ENCODE results near the gene ENTPD2.

ENTPD2 gene

DNA sequence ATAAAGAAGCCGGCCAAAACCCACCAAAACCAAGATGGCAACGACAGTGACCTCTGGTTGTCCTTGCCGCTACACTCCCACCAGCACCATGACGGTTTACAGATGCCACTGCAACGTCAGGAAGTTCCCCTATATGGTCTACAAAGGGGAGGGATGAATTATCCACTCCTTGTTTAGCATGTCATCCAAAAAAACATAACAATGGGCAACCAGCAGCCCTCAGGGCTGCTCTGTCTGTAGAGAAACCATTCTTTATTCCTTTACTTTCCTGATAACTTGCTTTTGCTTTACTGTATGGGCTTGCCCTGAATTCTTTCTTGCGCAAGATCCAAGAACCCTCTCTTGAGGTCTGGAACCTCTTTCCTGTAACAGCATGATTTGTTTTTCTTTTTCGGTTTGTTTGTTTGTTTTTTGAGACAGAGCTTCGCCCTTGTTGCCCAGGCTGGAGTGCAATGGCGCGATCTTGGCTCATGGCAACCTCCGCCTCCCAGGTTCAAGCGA, 21.5 kb upstream of the ENTPD2 start:
- H3K27me3 ChIP-seq (ENCODE audit: insufficient read depth, low read length), result peaks cover 59% of the 10 kb centered on the region
- no peak overlapping the region for H3K4me3 ChIP-seq (ENCODE audit: low read length)
- no peak overlapping the region for H2AFZ ChIP-seq (ENCODE audit: low read depth, low read length)
- H3K4me1 ChIP-seq (ENCODE audit: insufficient read depth, low read length), result peaks cover 17% of the 10 kb centered on the region
- no peaks in the 10 kb centered on the region for H3K9me3 ChIP-seq (ENCODE audit: low read length)
- H3K36me3 ChIP-seq (ENCODE audit: insufficient read depth, low read length), result no peaks in the 10 kb centered on the region

DNA sequence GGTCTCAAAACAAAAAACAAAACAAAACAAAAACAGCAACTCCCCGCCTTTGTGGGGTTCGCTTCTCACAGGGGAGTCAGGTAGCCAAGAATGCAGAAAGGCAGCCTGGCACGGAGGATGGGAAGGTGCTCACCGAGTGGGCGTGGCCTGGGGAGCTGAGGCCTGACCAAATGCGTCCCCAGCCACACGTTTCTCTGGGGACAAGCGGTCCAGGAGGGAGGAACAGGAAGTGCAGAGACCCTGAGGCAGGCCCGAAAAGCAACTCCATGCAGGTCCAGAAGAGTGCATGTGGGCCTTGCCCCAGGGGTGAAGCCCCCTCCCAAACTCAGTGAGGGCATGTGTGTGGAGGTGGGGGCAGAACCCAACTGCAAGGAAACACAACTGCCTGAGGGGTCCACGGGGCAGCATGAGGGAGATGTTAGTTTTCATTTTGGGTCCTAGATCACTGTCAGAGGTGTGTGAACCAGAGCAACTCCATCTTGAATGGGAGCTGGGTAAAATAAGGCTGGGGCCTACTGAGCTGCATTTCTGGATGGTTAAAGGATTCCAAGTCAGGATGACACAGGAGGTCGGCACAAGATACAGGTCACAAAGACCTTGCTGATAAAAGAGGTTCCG, 20.9 kb upstream of the ENTPD2 start:
- H3K4me3 ChIP-seq (ENCODE audit: low read length), result no peak overlapping the region
- peaks cover 53% of the 10 kb centered on the region for H3K27me3 ChIP-seq (ENCODE audit: insufficient read depth, low read length)
- no peak overlapping the region for H2AFZ ChIP-seq (ENCODE audit: low read depth, low read length)
- peaks cover 17% of the 10 kb centered on the region for H3K4me1 ChIP-seq (ENCODE audit: insufficient read depth, low read length)
- H3K36me3 ChIP-seq (ENCODE audit: insufficient read depth, low read length), result no peaks in the 10 kb centered on the region
- H3K9me3 ChIP-seq (ENCODE audit: low read length), result no peaks in the 10 kb centered on the region

DNA sequence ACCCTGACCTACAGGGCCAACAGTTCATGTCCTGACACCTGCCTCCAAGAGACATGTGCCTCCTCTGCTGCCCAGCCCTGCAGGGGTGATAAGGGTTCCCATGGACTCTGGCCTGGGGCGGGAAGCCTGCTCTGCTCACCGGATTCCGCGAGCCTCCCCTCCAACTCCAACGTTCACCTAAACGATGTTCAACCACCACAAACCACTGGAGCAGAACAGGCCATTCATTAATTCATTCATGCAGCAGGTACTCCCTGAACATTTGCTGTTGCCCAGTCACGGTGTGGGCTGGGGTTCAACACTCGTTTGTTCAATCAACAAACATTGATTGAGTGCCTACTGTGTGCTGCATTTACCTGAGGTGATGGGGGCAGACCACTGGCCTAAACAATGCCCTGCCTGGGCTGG, 20.1 kb upstream of the ENTPD2 start:
- H3K9me3 ChIP-seq (ENCODE audit: low read length), result no peaks in the 10 kb centered on the region
- H3K36me3 ChIP-seq (ENCODE audit: insufficient read depth, low read length), result no peaks in the 10 kb centered on the region
- no peak overlapping the region for H2AFZ ChIP-seq (ENCODE audit: low read depth, low read length)
- peaks cover 23% of the 10 kb centered on the region for H3K4me1 ChIP-seq (ENCODE audit: insufficient read depth, low read length)
- no peak overlapping the region for H3K4me3 ChIP-seq (ENCODE audit: low read length)
- H3K27me3 ChIP-seq (ENCODE audit: insufficient read depth, low read length), result peaks cover 46% of the 10 kb centered on the region

DNA sequence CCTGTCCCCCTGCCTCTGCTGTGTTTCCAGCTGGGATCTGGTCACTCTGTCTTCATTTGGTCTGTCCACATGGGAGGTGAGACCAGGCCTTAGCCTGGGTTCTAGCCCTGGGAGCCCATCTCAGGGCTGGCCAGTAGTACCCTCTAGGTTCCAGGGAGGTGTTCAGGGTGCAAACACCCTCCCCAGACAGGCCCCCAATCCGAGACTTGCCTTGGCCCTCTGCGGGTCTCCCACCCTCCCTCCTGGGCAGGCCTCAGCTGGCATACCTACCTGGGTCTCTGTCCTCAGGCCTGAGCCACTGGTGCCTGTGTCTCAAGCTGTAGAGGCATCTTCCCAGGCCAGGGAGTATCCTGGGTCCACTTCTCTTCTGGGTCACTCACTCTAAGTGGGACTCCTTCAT, 17.4 kb upstream of the ENTPD2 start:
- Histone ChIP-seq H3K27me3 (ENCODE audit: insufficient read depth, low read length) (peaks cover 21% of the 10 kb centered on the region), H3K4me3 (ENCODE audit: low read length) (peak overlapping the region; percentile 68), H3K9me3 (ENCODE audit: low read length) (no peaks in the 10 kb centered on the region), H3K36me3 (ENCODE audit: insufficient read depth, low read length) (no peaks in the 10 kb centered on the region), H3K4me1 (ENCODE audit: insufficient read depth, low read length) (peaks cover 22% of the 10 kb centered on the region), H2AFZ (ENCODE audit: low read depth, low read length) (no peak overlapping the region)

DNA sequence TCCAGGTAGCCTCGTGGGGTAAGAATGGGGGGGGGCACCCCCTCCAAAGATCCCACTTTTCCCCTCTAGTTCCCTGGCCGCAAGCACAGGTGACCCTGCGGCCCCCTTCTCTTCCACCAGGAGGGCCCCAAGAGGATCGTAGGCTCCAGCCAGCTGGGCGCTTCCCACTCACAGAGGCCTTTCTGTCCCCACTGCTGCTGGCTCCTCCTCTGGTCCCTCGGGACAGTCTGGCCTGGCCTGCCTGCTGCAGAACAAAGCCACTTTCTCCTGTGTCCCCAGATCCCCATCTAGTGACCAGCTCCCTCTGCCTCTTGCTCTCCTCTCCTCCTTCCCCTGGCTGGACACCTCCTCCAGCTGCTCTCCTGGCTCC, 17.0 kb upstream of the ENTPD2 start:
- Histone ChIP-seq H3K4me3 (ENCODE audit: low read length) (peak overlapping the region; percentile 68), H2AFZ (ENCODE audit: low read depth, low read length) (peak overlapping the region; percentile 33), H3K4me1 (ENCODE audit: insufficient read depth, low read length) (peaks cover 22% of the 10 kb centered on the region), H3K36me3 (ENCODE audit: insufficient read depth, low read length) (no peaks in the 10 kb centered on the region), H3K27me3 (ENCODE audit: insufficient read depth, low read length) (peaks cover 17% of the 10 kb centered on the region), H3K9me3 (ENCODE audit: low read length) (no peaks in the 10 kb centered on the region)

DNA sequence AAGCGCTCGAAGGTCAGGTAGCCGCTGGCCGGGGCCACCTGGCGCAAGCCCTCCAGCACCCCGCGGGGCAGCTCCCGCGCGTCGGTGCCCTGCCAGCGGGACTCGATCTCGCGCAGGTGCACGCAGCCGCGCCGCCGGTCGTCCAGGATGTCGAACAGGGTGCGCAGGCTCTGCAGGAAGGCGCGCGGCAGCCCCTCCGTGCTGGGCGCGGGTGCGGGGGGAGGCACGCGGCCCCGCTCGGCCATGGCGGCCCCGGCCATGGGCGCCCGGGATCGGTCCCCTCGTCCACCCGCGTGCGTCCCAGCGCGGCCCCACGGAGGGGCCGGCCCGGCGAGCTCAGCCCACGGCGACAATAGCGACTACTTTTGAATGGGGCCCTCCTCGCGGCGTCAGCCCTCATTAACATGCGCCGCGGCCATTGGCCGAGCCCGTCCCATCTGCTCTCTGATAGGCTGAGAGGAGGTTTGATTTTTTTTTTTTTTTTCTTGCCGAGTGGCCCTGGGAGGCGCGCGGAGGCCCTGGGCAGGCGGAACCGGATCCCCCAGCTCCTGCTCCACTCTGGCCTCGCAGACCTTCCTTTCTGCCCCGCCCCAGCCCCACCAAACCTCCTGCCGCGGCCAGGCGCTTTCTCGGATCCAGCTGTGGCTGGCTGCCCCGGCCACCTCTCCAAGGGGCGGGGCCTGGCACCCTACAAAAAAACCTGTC, 16.5 kb upstream of the ENTPD2 start, which contains the start of gene SAPCD2:
TSS of gene SAPCD2 (minus strand) at position 357 of the 705 bp plus-strand sequence. CDS start at position 260, 97 bp downstream.
- H2AFZ ChIP-seq (ENCODE audit: low read depth, low read length), result peak within 1 kb of the TSS; percentile 33
- peaks cover 2% of the 10 kb centered on the region for H3K36me3 ChIP-seq (ENCODE audit: insufficient read depth, low read length)
- H3K4me1 ChIP-seq (ENCODE audit: insufficient read depth, low read length), result peaks cover 22% of the 10 kb centered on the region
- H3K4me3 ChIP-seq (ENCODE audit: low read length), result peak within 1 kb of the TSS; percentile 68
- no peaks in the 10 kb centered on the region for H3K9me3 ChIP-seq (ENCODE audit: low read length)
- H3K27me3 ChIP-seq (ENCODE audit: insufficient read depth, low read length), result peaks cover 17% of the 10 kb centered on the region

DNA sequence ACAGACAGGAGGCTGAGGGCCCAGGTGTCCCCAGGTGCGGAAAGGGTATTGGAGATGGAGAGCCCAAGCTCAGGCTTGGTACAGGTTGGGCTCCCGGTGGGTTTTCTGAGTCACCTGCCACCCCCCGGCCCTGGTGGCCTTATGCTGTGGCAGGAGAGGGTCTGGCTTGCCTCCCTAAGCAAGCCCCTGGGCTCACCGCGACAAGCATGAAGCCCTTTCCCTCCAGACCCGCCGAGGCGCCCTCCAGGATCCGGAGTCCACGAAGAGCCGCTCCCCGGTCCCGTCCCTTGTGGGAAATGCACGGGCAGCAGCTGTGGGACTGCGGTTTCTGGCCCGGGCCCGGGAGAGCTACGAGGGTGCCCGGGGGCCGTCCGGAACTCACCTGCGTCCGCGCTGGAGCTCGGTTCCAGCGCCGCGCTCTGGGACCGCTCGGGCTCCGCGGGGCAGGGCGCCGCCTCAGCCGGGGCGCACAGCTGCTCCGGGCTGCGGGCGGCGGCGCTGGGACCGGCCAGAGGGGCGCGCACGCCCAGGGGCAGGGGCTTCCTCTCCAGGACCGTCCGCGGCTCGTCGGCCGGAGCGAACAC, 15.7 kb upstream of the ENTPD2 start:
- Histone ChIP-seq H3K9me3 (ENCODE audit: low read length) (no peaks in the 10 kb centered on the region), H3K27me3 (ENCODE audit: insufficient read depth, low read length) (peaks cover 10% of the 10 kb centered on the region), H2AFZ (ENCODE audit: low read depth, low read length) (peak overlapping the region; percentile 33), H3K4me1 (ENCODE audit: insufficient read depth, low read length) (peaks cover 22% of the 10 kb centered on the region), H3K4me3 (ENCODE audit: low read length) (peak overlapping the region; percentile 68), H3K36me3 (ENCODE audit: insufficient read depth, low read length) (peaks cover 2% of the 10 kb centered on the region)

DNA sequence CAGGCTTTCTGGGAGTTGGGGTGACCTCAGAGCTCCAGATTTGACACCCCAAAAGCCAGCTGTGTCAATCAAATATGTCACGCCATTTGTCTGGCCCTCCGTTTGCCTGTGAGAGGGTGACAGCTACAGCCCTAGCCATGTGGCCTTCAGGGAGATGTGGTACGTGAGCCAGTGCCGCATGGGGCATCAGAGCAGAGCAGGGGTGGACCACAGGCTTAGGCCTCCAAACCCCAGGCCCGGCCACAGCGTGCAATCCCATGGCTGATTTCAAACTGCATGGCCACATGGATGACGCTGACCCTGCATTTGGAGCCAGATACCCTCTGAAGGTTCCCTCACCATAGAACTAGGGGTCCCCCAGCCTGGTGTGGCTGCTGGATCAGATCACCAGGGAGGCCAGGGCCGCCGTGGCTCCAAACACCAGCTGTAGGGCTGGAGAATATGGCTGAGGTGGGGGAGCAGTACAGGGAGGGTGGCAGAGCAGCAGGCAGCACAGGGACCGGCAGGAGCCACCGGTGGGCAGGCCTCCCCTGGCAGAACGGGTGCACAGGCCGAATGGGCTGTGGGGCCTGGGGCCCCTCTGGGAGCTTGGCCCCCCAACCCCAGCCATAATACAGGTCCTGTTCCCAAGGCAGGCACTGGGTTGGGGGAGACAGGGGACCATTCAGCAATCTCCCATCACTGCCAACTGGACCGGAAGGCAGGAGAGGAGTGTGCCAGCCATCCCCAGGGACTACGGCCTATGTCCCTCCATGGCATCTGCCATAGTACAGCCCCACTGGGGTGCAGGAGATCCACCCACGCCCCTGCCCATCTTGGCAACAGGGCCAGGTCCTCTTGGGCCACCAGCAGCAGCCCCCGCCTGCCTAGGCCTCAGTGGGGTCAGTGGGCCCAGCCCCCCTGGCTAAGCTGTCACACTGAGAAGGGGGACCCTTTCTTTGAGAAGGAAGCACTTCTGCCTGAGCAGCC, 15.0 kb upstream of the ENTPD2 start:
- Histone ChIP-seq H3K9me3 (ENCODE audit: low read length) (no peaks in the 10 kb centered on the region), H3K27me3 (ENCODE audit: insufficient read depth, low read length) (peaks cover 4% of the 10 kb centered on the region), H3K4me1 (ENCODE audit: insufficient read depth, low read length) (peaks cover 22% of the 10 kb centered on the region), H3K36me3 (ENCODE audit: insufficient read depth, low read length) (peaks cover 2% of the 10 kb centered on the region), H2AFZ (ENCODE audit: low read depth, low read length) (no peak overlapping the region), H3K4me3 (ENCODE audit: low read length) (peak overlapping the region; percentile 68)

DNA sequence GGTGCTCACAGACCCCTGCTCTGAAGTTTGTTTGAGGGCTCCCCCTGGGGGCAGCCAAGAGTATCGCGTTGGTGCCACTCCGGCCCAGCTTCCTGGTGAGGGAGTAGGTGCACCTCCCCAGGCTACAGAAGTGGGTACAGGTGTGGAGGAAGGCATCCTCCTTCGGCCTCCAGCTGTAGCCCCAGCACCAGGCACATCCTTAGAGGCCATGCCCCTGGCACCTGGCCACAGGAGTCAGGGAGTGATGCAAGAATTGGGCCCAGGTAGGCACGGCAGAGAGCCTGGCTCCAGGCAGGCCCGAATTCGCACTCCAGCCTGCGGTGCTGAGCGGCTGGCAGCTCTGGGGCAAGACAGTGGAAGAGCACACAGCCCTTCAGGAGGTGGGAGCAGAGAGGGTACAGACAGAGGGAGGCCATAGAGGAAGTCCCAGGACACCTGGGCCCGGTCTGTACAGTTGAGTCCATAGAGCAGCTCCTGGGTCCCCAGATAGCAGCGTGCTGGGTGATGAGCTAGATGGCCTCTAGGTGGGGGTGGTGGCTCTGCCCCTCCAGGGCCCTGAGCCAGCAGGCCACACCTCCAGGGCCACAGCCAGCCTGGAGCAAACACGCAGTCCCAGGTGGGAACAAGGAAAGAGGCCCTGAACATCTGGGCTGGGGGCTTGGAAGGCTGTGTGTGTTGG, 14.1 kb upstream of the ENTPD2 start:
- Histone ChIP-seq H2AFZ (ENCODE audit: low read depth, low read length) (no peak overlapping the region), H3K27me3 (ENCODE audit: insufficient read depth, low read length) (no peaks in the 10 kb centered on the region), H3K4me3 (ENCODE audit: low read length) (no peak overlapping the region), H3K4me1 (ENCODE audit: insufficient read depth, low read length) (peaks cover 22% of the 10 kb centered on the region), H3K9me3 (ENCODE audit: low read length) (no peaks in the 10 kb centered on the region), H3K36me3 (ENCODE audit: insufficient read depth, low read length) (peaks cover 2% of the 10 kb centered on the region)

DNA sequence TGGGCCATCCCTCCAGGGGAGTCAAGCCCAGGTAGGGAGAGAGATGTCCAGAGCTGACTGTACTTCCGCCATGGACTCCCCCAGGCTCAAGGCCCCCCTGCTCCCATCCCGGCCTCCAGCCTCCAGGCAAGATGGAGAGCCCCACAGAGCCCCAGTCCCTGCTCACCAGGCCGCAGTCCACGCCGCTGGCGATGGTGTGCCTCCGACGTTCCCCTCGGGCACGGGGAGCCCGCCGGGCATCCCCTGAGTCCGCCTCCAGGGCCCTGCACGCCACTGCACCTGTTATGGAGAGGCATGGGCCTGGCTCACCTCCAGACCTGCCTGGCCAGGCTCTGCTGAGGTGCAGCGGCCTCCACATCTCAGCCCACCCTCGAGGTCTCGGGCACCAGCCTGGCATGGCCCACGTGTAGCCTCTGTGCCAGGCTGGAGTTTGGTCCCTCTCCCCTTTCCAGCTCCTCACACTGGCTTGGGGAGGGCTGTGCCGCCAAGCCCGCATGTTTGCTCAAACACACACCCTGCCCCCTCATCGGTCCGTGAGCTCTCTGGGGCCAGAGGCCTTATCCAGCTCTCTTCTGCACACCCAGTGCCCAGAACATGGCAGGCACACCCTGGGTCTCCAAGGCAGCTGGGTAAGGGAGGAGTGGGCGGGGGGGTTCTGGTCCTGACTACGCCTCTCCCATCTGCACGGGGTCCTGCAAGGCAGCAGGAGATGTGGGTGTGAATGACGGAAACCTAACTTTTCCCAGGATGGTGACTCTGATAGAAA, 12.4 kb upstream of the ENTPD2 start:
- Histone ChIP-seq H2AFZ (ENCODE audit: low read depth, low read length) (no peak overlapping the region), H3K4me3 (ENCODE audit: low read length) (no peak overlapping the region), H3K27me3 (ENCODE audit: insufficient read depth, low read length) (no peaks in the 10 kb centered on the region), H3K9me3 (ENCODE audit: low read length) (no peaks in the 10 kb centered on the region), H3K36me3 (ENCODE audit: insufficient read depth, low read length) (peaks cover 2% of the 10 kb centered on the region), H3K4me1 (ENCODE audit: insufficient read depth, low read length) (peaks cover 18% of the 10 kb centered on the region)

DNA sequence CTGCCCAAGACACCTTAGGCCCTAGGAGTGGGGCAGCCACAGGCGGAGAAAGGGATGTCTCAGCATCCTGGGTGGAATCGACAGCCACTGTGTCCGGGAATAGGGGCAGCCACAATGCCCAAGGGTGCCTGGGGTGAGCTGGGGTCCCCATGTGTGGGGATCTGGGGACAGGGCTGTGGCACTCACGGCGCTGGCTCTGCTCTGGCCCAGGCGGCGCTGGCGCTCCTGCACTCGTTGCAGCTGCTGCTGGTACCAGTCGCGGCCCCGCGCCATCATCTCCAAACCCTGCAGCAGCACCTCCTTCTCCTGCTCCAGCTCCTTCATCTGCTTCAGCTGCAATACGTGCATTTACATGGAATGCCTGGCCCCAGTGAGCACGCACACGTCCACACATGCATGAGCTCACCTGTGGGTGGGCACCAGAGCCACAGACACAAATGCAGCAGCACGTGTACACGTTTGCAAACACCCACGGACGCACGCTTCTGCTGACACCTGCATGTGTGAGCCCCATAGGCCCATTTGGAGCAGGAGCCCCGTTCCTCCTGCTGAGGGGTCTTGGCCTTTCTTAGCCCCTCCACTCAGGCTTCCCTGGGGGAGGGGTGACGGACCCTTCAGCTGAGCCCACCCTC, 11.6 kb upstream of the ENTPD2 start:
- Histone ChIP-seq H3K9me3 (ENCODE audit: low read length) (no peaks in the 10 kb centered on the region), H3K4me3 (ENCODE audit: low read length) (no peak overlapping the region), H2AFZ (ENCODE audit: low read depth, low read length) (no peak overlapping the region), H3K4me1 (ENCODE audit: insufficient read depth, low read length) (peaks cover 11% of the 10 kb centered on the region), H3K27me3 (ENCODE audit: insufficient read depth, low read length) (no peaks in the 10 kb centered on the region), H3K36me3 (ENCODE audit: insufficient read depth, low read length) (peaks cover 2% of the 10 kb centered on the region)

Measured in neuron (in vitro differentiated cells).